22Rv1 (cell line): ENCODE measurements around the gene ABLIM2.

Experiments used
- H3K27ac ChIP-seq: fragments of 450-650 bp; 2 replicates; pipeline ENCODE4 v1.5.1; 2017
- ZFX ChIP-seq: fragments of 450-650 bp; IDR thresholded peaks from 2 replicates; pipeline ENCODE4 v1.6.1; 2017; ENCODE audit warnings: antibody characterized with exemption, borderline replicate concordance
- TF ChIP-seq, protein P1 (sequence below): fragments of 450-650 bp; IDR thresholded peaks from 2 replicates; pipeline ENCODE4 v1.5.1; 2017; ENCODE audit warnings: mild to moderate bottlenecking

The ABLIM2 gene

DNA sequence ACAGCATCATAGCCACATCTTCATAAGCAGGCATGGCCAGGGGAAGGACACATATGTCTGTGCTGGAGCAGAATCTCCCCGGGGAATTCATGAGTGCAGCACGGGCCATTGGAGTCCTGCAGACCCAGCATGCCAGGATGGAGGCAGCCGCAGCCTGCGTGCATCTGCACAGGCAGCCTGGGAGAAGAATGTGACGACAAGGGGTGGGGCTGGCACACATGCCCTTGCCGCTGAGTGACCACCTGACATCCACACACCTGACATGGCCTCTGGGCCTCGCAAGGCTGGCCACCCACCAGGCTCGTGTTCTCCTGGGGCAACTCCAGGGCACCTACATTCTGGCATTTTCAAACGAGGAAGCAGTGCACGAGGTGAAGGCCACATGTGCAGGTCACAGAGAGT lies 152.8 kb downstream of the ABLIM2 start:
- H3K27ac ChIP-seq: no peak overlapping the region
- TF ChIP-seq, protein P1, sequence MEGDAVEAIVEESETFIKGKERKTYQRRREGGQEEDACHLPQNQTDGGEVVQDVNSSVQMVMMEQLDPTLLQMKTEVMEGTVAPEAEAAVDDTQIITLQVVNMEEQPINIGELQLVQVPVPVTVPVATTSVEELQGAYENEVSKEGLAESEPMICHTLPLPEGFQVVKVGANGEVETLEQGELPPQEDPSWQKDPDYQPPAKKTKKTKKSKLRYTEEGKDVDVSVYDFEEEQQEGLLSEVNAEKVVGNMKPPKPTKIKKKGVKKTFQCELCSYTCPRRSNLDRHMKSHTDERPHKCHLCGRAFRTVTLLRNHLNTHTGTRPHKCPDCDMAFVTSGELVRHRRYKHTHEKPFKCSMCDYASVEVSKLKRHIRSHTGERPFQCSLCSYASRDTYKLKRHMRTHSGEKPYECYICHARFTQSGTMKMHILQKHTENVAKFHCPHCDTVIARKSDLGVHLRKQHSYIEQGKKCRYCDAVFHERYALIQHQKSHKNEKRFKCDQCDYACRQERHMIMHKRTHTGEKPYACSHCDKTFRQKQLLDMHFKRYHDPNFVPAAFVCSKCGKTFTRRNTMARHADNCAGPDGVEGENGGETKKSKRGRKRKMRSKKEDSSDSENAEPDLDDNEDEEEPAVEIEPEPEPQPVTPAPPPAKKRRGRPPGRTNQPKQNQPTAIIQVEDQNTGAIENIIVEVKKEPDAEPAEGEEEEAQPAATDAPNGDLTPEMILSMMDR: no peak
- TF ChIP-seq ZFX: no peak

DNA sequence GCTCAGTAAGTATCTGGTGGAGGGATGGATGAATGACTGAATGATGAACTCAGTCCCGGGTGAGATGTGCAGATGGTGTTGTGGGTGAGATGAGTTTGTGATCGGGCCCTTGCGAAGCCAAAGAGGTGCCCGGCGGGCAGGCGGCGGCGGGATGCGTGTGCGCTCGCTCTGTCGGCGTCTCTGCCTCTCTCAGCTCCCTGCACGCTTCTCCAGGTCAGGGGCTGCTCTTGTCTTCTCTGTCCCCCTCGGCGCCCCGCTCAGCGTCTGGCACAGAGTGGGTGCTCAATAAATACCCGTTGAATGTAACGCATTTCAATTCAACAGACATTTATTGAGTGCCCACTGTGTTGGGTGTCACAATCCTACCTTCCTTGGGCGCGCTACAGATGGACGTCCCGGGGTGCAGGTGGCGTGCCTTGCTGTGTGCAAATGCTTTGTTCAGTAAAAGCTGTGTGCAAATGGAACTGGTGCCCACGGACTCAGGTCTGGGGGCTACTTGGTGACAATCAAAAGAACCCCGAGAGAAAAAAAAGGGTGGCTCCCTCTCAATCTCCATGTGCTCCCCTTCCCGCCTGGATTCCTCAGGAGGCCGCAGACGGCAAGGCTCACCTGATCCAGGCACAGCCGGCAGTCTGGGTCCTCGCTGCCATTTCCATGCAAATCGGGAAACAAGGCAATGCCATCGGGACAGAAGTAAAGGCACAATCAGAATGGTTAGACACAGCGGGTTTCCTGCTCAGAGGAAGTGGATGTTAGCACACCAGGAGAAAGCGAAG lies 153.4 kb downstream of the ABLIM2 start:
- no peak for TF ChIP-seq ZFX
- TF ChIP-seq, protein P1: no peak
- no peak overlapping the region for H3K27ac ChIP-seq

DNA sequence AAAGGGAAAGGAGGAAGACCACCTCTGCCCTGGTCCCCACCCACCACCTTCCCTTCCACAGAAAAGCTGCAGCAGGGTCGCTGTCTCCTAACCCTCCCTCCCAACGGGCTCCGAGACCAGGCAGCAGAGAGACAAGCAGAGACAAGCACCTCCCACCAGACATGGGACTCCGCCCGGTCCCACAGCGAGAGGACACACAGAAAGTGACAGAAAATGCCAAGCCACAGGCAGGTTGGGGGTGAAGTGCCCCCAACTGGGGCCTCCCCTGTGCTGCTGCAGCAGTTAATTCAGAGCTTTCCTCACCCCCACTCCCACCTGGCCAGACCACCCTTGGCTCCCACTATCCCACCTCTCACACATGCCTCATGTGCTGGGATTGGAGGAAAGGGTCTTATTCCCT lies 154.5 kb downstream of the ABLIM2 start:
- no peak for TF ChIP-seq ZFX
- TF ChIP-seq, protein P1: no peak
- H3K27ac ChIP-seq: no peak overlapping the region

DNA sequence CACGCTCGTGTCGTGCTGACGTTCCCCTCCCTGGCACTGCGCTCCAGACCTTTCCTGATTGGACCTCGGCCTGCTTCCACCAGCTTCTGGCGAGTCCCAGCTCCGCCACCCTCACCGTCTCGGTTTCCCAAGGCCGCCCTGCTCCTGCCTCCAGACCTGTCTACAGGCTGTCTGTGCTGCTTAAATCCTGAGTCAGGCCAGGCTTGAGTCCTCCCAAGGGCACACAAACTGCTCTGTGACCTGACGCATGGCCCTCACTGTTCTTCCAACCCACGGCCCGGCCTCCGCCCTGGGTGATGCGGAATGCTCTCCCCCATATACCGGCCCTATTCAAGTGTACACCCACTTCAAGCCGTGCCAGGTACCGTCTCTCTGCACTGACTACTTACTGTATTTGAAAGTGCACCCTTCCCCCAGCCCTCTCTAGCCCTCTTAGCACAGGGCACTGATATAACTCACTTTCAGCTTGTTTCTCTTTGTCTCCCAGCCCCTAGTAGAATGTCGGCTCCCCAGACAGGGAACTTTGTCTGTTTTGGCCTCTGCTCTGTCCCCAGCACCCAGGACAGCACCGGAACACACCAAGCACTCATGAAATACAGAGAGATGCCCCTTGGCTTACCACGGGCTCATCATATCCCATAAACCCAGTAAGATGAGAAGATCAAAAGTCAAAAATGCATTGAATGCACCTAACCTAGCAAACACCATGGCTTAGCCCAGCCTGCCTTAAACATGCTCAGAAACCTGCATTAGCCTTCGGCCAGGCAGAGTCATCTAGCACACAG lies 155.9 kb downstream of the ABLIM2 start:
- TF ChIP-seq, protein P1: no peak
- no peak for TF ChIP-seq ZFX
- H3K27ac ChIP-seq: no peak overlapping the region

DNA sequence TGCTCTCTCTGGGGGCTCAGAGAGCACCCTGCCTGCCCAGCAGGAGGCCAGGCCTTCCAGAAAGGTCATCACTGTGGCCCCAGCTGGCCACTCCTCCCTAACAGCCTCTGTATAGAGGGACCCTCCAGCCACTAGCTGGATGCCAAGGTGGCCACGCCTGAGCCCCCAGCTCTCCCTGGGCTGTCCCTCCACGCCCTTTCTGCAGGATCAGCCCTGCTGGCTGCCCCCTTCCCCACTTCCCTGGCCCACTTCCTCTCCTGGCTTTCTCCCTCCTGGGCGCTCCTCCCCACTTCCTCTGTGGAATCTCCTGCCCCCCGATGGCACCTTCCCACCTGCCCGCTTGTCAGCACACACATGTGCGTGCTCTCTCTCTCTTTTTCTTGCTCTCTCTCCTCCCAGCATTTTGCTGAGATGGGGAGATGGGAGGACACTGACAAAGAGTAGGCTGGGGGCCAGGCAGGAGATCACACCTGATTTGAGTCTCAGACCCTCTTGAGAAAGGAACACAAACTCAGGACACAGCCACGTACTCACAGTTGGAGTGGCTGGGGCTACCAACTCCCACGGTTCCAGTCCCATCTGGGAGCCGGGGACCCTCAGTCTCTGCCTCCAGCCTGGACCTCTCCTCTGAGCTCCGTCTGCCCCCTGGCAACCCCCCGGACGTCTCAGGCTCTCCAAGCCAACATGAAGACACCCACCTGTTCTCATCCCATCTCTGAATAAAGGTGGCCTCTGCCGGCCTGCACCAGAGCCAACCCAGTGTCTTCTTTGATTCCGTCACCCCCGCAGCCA lies 156.9 kb downstream of the ABLIM2 start:
- H3K27ac ChIP-seq: no peak overlapping the region
- TF ChIP-seq ZFX: no peak
- TF ChIP-seq, protein P1: no peak

DNA sequence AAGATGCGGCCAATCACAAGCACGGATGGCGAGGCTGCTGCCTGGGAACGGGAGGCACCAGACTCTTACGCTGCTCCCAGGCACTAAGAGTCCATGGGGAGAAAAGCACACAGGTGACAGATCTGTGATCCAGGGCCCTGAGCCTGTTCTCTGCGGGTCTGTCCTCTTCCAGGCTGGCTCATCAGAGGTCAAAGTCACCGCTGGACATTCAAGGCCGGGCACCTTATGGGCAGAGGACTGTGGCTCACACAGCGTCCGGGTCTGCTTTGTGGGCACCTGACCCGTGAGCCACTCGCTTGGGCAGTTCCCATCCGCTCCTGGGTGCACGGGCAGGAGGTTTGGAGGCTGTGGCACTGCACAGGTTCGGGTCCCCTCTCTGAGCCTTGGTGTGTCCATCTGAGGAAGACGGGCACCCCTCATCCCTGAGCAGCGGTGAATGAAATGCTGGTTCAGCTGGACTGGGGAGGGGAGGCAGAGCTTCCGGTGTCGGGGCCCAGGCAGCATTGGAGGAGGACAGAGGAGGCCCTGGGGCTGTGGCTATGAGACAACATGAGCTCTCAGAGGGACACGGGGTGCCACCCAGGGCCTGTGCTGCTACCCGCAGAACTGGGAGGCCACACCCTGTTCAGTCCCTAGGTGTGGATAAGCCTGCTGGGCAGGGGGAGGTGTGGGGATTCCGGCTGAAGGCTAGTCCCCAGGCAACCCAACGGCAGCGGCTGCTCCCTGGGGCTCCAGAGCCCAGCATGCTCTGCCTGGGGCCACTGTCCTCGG lies 157.7 kb downstream of the ABLIM2 start:
- TF ChIP-seq ZFX: no peak
- TF ChIP-seq, protein P1: no peak
- no peak overlapping the region for H3K27ac ChIP-seq
